ENCODE results near the gene JAML. TPM values are rescaled to one million over a fixed set of nuclear protein-coding genes. Genes with fewer than 3 reads are reported as not detected.

Gene JAML
- total RNA-seq, 1 donor = not detected

GRCh38 chr11:118148856-118149255 lies 76.0 kb downstream of the JAML start:
- Histone ChIP-seq H3K27me3 (ENCODE audit: insufficient read depth, low read length) (peaks cover 69% of the 10 kb centered on the region), H2AFZ (ENCODE audit: low read length) (no peak overlapping the region), H3K9me3 (ENCODE audit: low read depth, low read length) (no peaks in the 10 kb centered on the region), H3K27ac (ENCODE audit: low read depth, low read length) (no peak overlapping the region), H4K20me1 (ENCODE audit: insufficient read depth, low read length) (no peaks in the 10 kb centered on the region), H3K4me3 (ENCODE audit: insufficient read depth, low read length) (no peak overlapping the region), H3K4me2 (ENCODE audit: insufficient read depth, low read length) (no peak overlapping the region), H3K36me3 (ENCODE audit: insufficient read depth, low read length) (no peaks in the 10 kb centered on the region), H3K79me2 (ENCODE audit: insufficient read depth, low read length) (no peaks in the 10 kb centered on the region), H3K4me1 (ENCODE audit: insufficient read depth, low read length) (no peaks in the 10 kb centered on the region)
- DNase-seq (ENCODE audit: insufficient read length, low spot score, missing footprints) = peak; percentile 81
- TF ChIP-seq CTCF (IDR thresholded peaks at IDR 0.05; ENCODE audit: extremely low read depth, low read depth, low read length) = no peak

- Histone ChIP-seq H3K4me2 (ENCODE audit: insufficient read depth, low read length) (no peak overlapping the region), H2AFZ (ENCODE audit: low read length) (no peak overlapping the region), H3K27ac (ENCODE audit: low read depth, low read length) (no peak overlapping the region), H3K36me3 (ENCODE audit: insufficient read depth, low read length) (no peaks in the 10 kb centered on the region), H3K4me3 (ENCODE audit: insufficient read depth, low read length) (no peak overlapping the region), H3K79me2 (ENCODE audit: insufficient read depth, low read length) (no peaks in the 10 kb centered on the region), H3K4me1 (ENCODE audit: insufficient read depth, low read length) (no peaks in the 10 kb centered on the region), H3K27me3 (ENCODE audit: insufficient read depth, low read length) (peaks cover 64% of the 10 kb centered on the region), H4K20me1 (ENCODE audit: insufficient read depth, low read length) (no peaks in the 10 kb centered on the region), H3K9me3 (ENCODE audit: low read depth, low read length) (no peaks in the 10 kb centered on the region)
- no peak for TF ChIP-seq CTCF (IDR thresholded peaks at IDR 0.05; ENCODE audit: extremely low read depth, low read depth, low read length)
- DNase-seq (ENCODE audit: insufficient read length, low spot score, missing footprints) = peak; percentile 73
Observed at GRCh38 chr11:118148240-118148639, 76.6 kb downstream of the JAML start.

- no peak overlapping the region for H2AFZ ChIP-seq (ENCODE audit: low read length)
- H4K20me1 ChIP-seq (ENCODE audit: insufficient read depth, low read length) = no peaks in the 10 kb centered on the region
- no peaks in the 10 kb centered on the region for H3K36me3 ChIP-seq (ENCODE audit: insufficient read depth, low read length)
- H3K27ac ChIP-seq (ENCODE audit: low read depth, low read length) = no peak overlapping the region
- no peak overlapping the region for H3K4me2 ChIP-seq (ENCODE audit: insufficient read depth, low read length)
- no peaks in the 10 kb centered on the region for H3K79me2 ChIP-seq (ENCODE audit: insufficient read depth, low read length)
- TF ChIP-seq CTCF (IDR thresholded peaks at IDR 0.05; ENCODE audit: extremely low read depth, low read depth, low read length) = no peak
- peak; percentile 90 for DNase-seq (ENCODE audit: insufficient read length, low spot score, missing footprints)
- peaks cover 56% of the 10 kb centered on the region for H3K27me3 ChIP-seq (ENCODE audit: insufficient read depth, low read length)
- H3K4me3 ChIP-seq (ENCODE audit: insufficient read depth, low read length) = no peak overlapping the region
- H3K4me1 ChIP-seq (ENCODE audit: insufficient read depth, low read length) = no peaks in the 10 kb centered on the region
- H3K9me3 ChIP-seq (ENCODE audit: low read depth, low read length) = no peaks in the 10 kb centered on the region
Observed at GRCh38 chr11:118147502-118147901, 77.3 kb downstream of the JAML start.

- Histone ChIP-seq H3K4me3 (ENCODE audit: insufficient read depth, low read length) (no peak overlapping the region), H3K36me3 (ENCODE audit: insufficient read depth, low read length) (no peaks in the 10 kb centered on the region), H2AFZ (ENCODE audit: low read length) (no peak overlapping the region), H3K79me2 (ENCODE audit: insufficient read depth, low read length) (no peaks in the 10 kb centered on the region), H3K9me3 (ENCODE audit: low read depth, low read length) (no peaks in the 10 kb centered on the region), H3K27ac (ENCODE audit: low read depth, low read length) (no peak overlapping the region), H4K20me1 (ENCODE audit: insufficient read depth, low read length) (no peaks in the 10 kb centered on the region), H3K27me3 (ENCODE audit: insufficient read depth, low read length) (peaks cover 47% of the 10 kb centered on the region), H3K4me1 (ENCODE audit: insufficient read depth, low read length) (no peaks in the 10 kb centered on the region), H3K4me2 (ENCODE audit: insufficient read depth, low read length) (no peak overlapping the region)
- no peak for TF ChIP-seq CTCF (IDR thresholded peaks at IDR 0.05; ENCODE audit: extremely low read depth, low read depth, low read length)
- DNase-seq (ENCODE audit: insufficient read length, low spot score, missing footprints) = peak; percentile 25
Observed at GRCh38 chr11:118146554-118146953, 78.3 kb downstream of the JAML start.

Measured in osteoblast (primary cell).